ENCODE measurements around the gene MAD2L2. TPM values are rescaled to one million over a fixed set of nuclear protein-coding genes. Genes with fewer than 3 reads are reported as not detected.
A peak's percentile ranks its signal among the peaks of the same experiment; 100 is the strongest.

The MAD2L2 gene
- total and polyA plus RNA-seq, 9 of the 15 experiments (the other 6 are each of a cell fraction or from before 2014, with no cell fraction given): 12.4 to 286 (median 143) TPM

GRCh38 chr1:11650331-11650991 lies 30.5 kb downstream of the MAD2L2 start (continued):
- TF ChIP-seq KLF16 (IDR thresholded peaks at IDR 0.05): 0 out of 2 replicates have a peak, but pooled peaks have one; percentile 16
- no peak for TF ChIP-seq PKNOX1 (IDR thresholded peaks at IDR 0.05)
- no peak for TF ChIP-seq AFF1 (IDR thresholded peaks at IDR 0.05; ENCODE audit: low read depth in 1 of 2, partially characterized antibody in 2 of 2)
- TF ChIP-seq JUNB (CRISPR knock-in tag; conservative IDR thresholded peaks at IDR 0.05): no peak
- TF ChIP-seq ZNF24 (IDR thresholded peaks at IDR 0.05): peak; percentile 86
- TF ChIP-seq FOXA1 (IDR thresholded peaks at IDR 0.05; ENCODE audit: borderline replicate concordance): no peak
- peak; percentile 75 for TF ChIP-seq ZBTB7A (IDR thresholded peaks at IDR 0.05; ENCODE audit: borderline replicate concordance, control insufficient read depth, low read depth, low read length)
- TF ChIP-seq E2F3 (CRISPR knock-in tag; IDR thresholded peaks at IDR 0.05): no peak
- peak in 1 of 2 experiments; percentile 62; a peak in 2 of 4 replicates for TF ChIP-seq MNT (conservative IDR thresholded peaks at IDR 0.05)
- TF ChIP-seq PURB (CRISPR knock-in tag; IDR thresholded peaks at IDR 0.05; ENCODE audit: low read depth): no peak
- TF ChIP-seq ZNF445 (CRISPR knock-in tag; IDR thresholded peaks at IDR 0.05; ENCODE audit: low read depth): no peak
- TF ChIP-seq ZNF324 (CRISPR knock-in tag; IDR thresholded peaks at IDR 0.05): no peak
- peak; percentile 44; the same call in 1 of the 2 replicates for TF ChIP-seq ZBED1 (IDR thresholded peaks at IDR 0.05)
- peak; percentile 41; the same call in 1 of the 2 replicates for TF ChIP-seq CBX5 (IDR thresholded peaks at IDR 0.05; ENCODE audit: borderline replicate concordance, low read depth)
- TF ChIP-seq ILK (tag; IDR thresholded peaks at IDR 0.05; ENCODE audit: borderline replicate concordance, low read depth): no peak
- TF ChIP-seq ZNF75A (CRISPR knock-in tag; IDR thresholded peaks at IDR 0.05): no peak
- TF ChIP-seq FOXP1 (CRISPR knock-in tag; IDR thresholded peaks at IDR 0.05): no peak; the same call in 1 of the 2 replicates
- no peak for TF ChIP-seq HNRNPK (IDR thresholded peaks at IDR 0.05; ENCODE audit: low read depth, low read length, poor library complexity, severe bottlenecking)
- no peak for TF ChIP-seq ZNF778 (CRISPR knock-in tag; IDR thresholded peaks at IDR 0.05)
- 0 out of 2 replicates have a peak, but pooled peaks have one; percentile 82 for TF ChIP-seq HMGXB4 (CRISPR knock-in tag; IDR thresholded peaks at IDR 0.05)
- no peak for TF ChIP-seq NCOA6 (IDR thresholded peaks at IDR 0.05)
